IMR-90 (cell line): ENCODE data around the gene APC2. TPM values are rescaled to one million over a fixed set of nuclear protein-coding genes. Genes with fewer than 3 reads are reported as not detected.

ENCODE experiments used
- ATAC-seq: fragments of 200-7000 bp; cut with Tn5 transposase; 2 replicates; pipeline ENCODE4 v1.9.1; 2020; ENCODE audit warnings: low read depth, mild to moderate bottlenecking, moderate library complexity
- BruUV-seq: library from RNA; stranded (reverse); fragments of 400-500 nt; replicated peaks from 2 replicates; lab custom pipeline; 2021; lab: Mats Ljungman, UMichigan
- CTCF ChIA-PET: fragments of 300-600 bp; formaldehyde crosslinking; extraction: SDS; loops from one replicate; lab custom pipeline; 2021; ENCODE audit warnings: antibody characterized with exemption; lab: Yijun Ruan, JAX
- POLR2A ChIA-PET: fragments of 300-600 bp; sonication (Branson Sonifier 250); formaldehyde crosslinking; loops from one replicate; lab custom pipeline; 2022; ENCODE audit warnings: antibody characterized with exemption; ENCODE audit not compliant: unreplicated experiment; lab: Charles Lee
- DNase-seq: peaks from one replicate; pipeline ENCODE4 v3.0.0; 2013
- H2AFZ ChIP-seq: replicated peaks from 2 replicates; pipeline ENCODE3; 2013; ENCODE audit warnings: low read length, mild to moderate bottlenecking; ENCODE audit not compliant: poor library complexity
- H2AK5ac ChIP-seq: 2 replicates; pipeline ENCODE4 v1.6.1; 2013; ENCODE audit warnings: low read depth, low read length, inconsistent platforms
- H2AK9ac ChIP-seq: replicated peaks from 2 replicates; pipeline ENCODE3; 2013; ENCODE audit warnings: mild to moderate bottlenecking, low read depth, low read length, moderate library complexity; ENCODE audit not compliant: poor library complexity
- H2BK120ac ChIP-seq: 2 replicates; pipeline ENCODE4 v1.6.1; 2013; ENCODE audit warnings: low read depth, low read length, inconsistent platforms
- H2BK15ac ChIP-seq: 3 replicates; pipeline ENCODE4 v1.6.1; 2013; ENCODE audit warnings: low read depth, low read length, inconsistent platforms
- H2BK20ac ChIP-seq: 2 replicates; pipeline ENCODE4 v1.6.1; 2013; ENCODE audit warnings: low read depth, mild to moderate bottlenecking, inconsistent platforms, low read length, moderate library complexity
- H2BK5ac ChIP-seq: 2 replicates; pipeline ENCODE4 v1.6.1; 2013; ENCODE audit warnings: mild to moderate bottlenecking, low read depth, low read length, inconsistent platforms; ENCODE audit not compliant: poor library complexity, severe bottlenecking
- H3K14ac ChIP-seq: replicated peaks from 2 replicates; pipeline ENCODE4 v1.6.1; 2013; ENCODE audit warnings: low read depth, low read length, inconsistent platforms
- H3K18ac ChIP-seq: 2 replicates; pipeline ENCODE4 v1.6.1; 2013; ENCODE audit warnings: low read depth, low read length, control low read depth
- H3K23ac ChIP-seq: 2 replicates; pipeline ENCODE4 v1.6.1; 2013; ENCODE audit warnings: low read depth, low read length, inconsistent platforms
- H3K27ac ChIP-seq: 2 replicates; pipeline ENCODE4 v1.5.1; 2013; ENCODE audit warnings: mild to moderate bottlenecking, control low read depth, low read length; ENCODE audit not compliant: insufficient read depth
- H3K27me3 ChIP-seq: 2 replicates; pipeline ENCODE4 v1.6.1; 2013; ENCODE audit warnings: low read length; ENCODE audit not compliant: control insufficient read depth, insufficient read depth
- H3K36me3 ChIP-seq: 2 replicates; pipeline ENCODE4 v1.6.1; 2013; ENCODE audit warnings: low read length, mixed read lengths; ENCODE audit not compliant: control insufficient read depth, insufficient read depth
- H3K4ac ChIP-seq: 2 replicates; pipeline ENCODE4 v1.6.1; 2013; ENCODE audit warnings: low read depth, low read length, inconsistent platforms
- H3K4me1 ChIP-seq: 2 replicates; pipeline ENCODE4 v1.6.1; 2013; ENCODE audit warnings: low read length, mixed read lengths; ENCODE audit not compliant: control insufficient read depth, insufficient read depth
- H3K4me2 ChIP-seq: 2 replicates; pipeline ENCODE4 v1.6.1; 2013; ENCODE audit warnings: low read depth, mild to moderate bottlenecking, control low read depth, low read length, moderate library complexity
- H3K4me3 ChIP-seq: 2 replicates; pipeline ENCODE4 v1.5.1; 2013; ENCODE audit warnings: low read depth, mild to moderate bottlenecking, control low read depth, low read length, moderate library complexity; ENCODE audit not compliant: insufficient read depth
- H3K56ac ChIP-seq: 2 replicates; pipeline ENCODE4 v1.6.1; 2013; ENCODE audit warnings: low read length, inconsistent platforms; ENCODE audit not compliant: insufficient read depth; ENCODE audit errors: extremely low read depth
- H3K79me1 ChIP-seq, 2 experiments: 2 replicates each; pipeline ENCODE4 v1.6.1; 2013; ENCODE audit warnings: low read length in 2 of 2, inconsistent platforms in 1 of 2, low read depth in 1 of 2
- H3K9ac ChIP-seq: 2 replicates; pipeline ENCODE4 v1.6.1; 2013; ENCODE audit warnings: low read depth, low read length, control low read depth
- H3K9me1 ChIP-seq: 2 replicates; pipeline ENCODE4 v1.6.1; 2013; ENCODE audit warnings: low read length, inconsistent platforms; ENCODE audit not compliant: insufficient read depth
- H3K9me3 ChIP-seq: 2 replicates; pipeline ENCODE4 v1.6.1; 2013; ENCODE audit warnings: low read length; ENCODE audit not compliant: control insufficient read depth, insufficient read depth
- H4K20me1 ChIP-seq: 2 replicates; pipeline ENCODE4 v1.6.1; 2013; ENCODE audit warnings: low read length, inconsistent platforms; ENCODE audit not compliant: insufficient read depth
- H4K5ac ChIP-seq: 2 replicates; pipeline ENCODE4 v1.6.1; 2013; ENCODE audit warnings: mild to moderate bottlenecking, low read depth, low read length, control low read depth
- H4K8ac ChIP-seq, 2 experiments: 2 replicates each; pipeline ENCODE4 v1.6.1; 2013; ENCODE audit warnings: low read depth in 2 of 2, low read length in 2 of 2, control low read depth in 1 of 2, inconsistent platforms in 1 of 2
- H4K91ac ChIP-seq: 2 replicates; pipeline ENCODE4 v1.6.1; 2013; ENCODE audit warnings: low read depth, low read length, inconsistent platforms; ENCODE audit not compliant: insufficient read depth
- BHLHE40 ChIP-seq: fragments of 150-350 bp; IDR thresholded peaks from 2 replicates; pipeline ENCODE4 v1.6.1; 2016; ENCODE audit warnings: mild to moderate bottlenecking, low read depth, low read length
- CEBPB ChIP-seq: IDR thresholded peaks from 2 replicates; pipeline ENCODE4 v1.6.1; 2012; ENCODE audit warnings: low read depth, low read length, improper control_type of control experiment
- CHD1 ChIP-seq: IDR thresholded peaks from 2 replicates; pipeline ENCODE4 v1.6.1; 2012; ENCODE audit warnings: low read depth, low read length, improper control_type of control experiment
- FOS ChIP-seq: fragments of 150-350 bp; IDR thresholded peaks from 2 replicates; pipeline ENCODE4 v1.6.1; 2016; ENCODE audit warnings: low read depth, low read length
- MAFK ChIP-seq: IDR thresholded peaks from 2 replicates; pipeline ENCODE4 v1.6.1; 2012; ENCODE audit warnings: low read depth, low read length, improper control_type of control experiment
- MAZ ChIP-seq: IDR thresholded peaks from 2 replicates; pipeline ENCODE4 v1.6.1; 2012; ENCODE audit warnings: low read depth, mild to moderate bottlenecking, low read length, improper control_type of control experiment, moderate library complexity, borderline replicate concordance
- MXI1 ChIP-seq: IDR thresholded peaks from 2 replicates; pipeline ENCODE4 v1.6.1; 2012; ENCODE audit warnings: low read depth, mild to moderate bottlenecking, low read length, moderate library complexity, borderline replicate concordance
- NFE2L2 ChIP-seq: fragments of 150-350 bp; IDR thresholded peaks from 2 replicates; pipeline ENCODE4 v1.6.1; 2016; ENCODE audit warnings: low read depth, mild to moderate bottlenecking, low read length
- POLR2A ChIP-seq: IDR thresholded peaks from 2 replicates; pipeline ENCODE4 v1.6.1; 2012; ENCODE audit warnings: mild to moderate bottlenecking, low read depth, low read length
- RCOR1 ChIP-seq: IDR thresholded peaks from 2 replicates; pipeline ENCODE4 v1.6.1; 2012; ENCODE audit warnings: mild to moderate bottlenecking, low read length, improper control_type of control experiment; ENCODE audit not compliant: insufficient replicate concordance
- RFX5 ChIP-seq: IDR thresholded peaks from 2 replicates; pipeline ENCODE4 v1.8.0; 2012; ENCODE audit warnings: low read depth, mild to moderate bottlenecking, low read length, moderate library complexity
- SMC3 ChIP-seq: fragments of 150-350 bp; IDR thresholded peaks from 2 replicates; pipeline ENCODE4 v1.6.1; 2016; ENCODE audit warnings: low read depth, mild to moderate bottlenecking, antibody characterized with exemption, low read length, moderate library complexity
- WGBS, 2 experiments: methylation state at CpG; one replicate each; pipeline versions ENCODE4 v1.1.5 to v1.1.7; 2013; ENCODE audit warnings: missing lambda C conversion rate in 2 of 2; ENCODE audit not compliant: insufficient read length in 1 of 2; ENCODE audit errors: extremely low coverage in 2 of 2; 5-methylcytosine and 5-hydroxymethylcytosine counted together
- dilution Hi-C: fragments of 300-500 bp; cut with HindIII; formaldehyde crosslinking; loops from one replicate; pipeline ENCODE4 v1.14.3; 2018; ENCODE audit warnings: low sequenced_read_pairs; ENCODE audit not compliant: unreplicated experiment
- in situ Hi-C: fragments of 300-500 bp; cut with MboI; formaldehyde crosslinking; loops from 3 replicates; pipeline ENCODE4 v1.14.3; 2019; ENCODE audit warnings: low sequenced_read_pairs, inconsistent platforms, mixed read lengths
- intact Hi-C: fragments of 100-400 bp; cut with micrococcal nuclease; formaldehyde crosslinking; loops from 2 replicates; pipeline ENCODE4 v1.10.0; 2022
- polyA plus RNA-seq, 3 experiments: library from polyadenylated mRNA; depleted of rRNA; stranded (reverse); fragments of >200 nt; gene quantifications; 2 replicates each; pipeline ENCODE4 v1.2.3, GENCODE V29; 2012; ENCODE audit warnings: low replicate concordance in 1 of 3
- total RNA-seq: library from RNA; depleted of rRNA; stranded (reverse); fragments of >200 nt; gene quantifications from 2 replicates; pipeline ENCODE4 v1.2.3, GENCODE V29; 2012
- TF ChIP-seq, protein P1 (sequence below): fragments of 150-350 bp; IDR thresholded peaks from 2 replicates; pipeline ENCODE4 v1.6.1; 2016; ENCODE audit warnings: low read depth, mild to moderate bottlenecking, low read length, moderate library complexity, borderline replicate concordance
- TF ChIP-seq, protein P2 (sequence below): fragments of 150-350 bp; IDR thresholded peaks from 2 replicates; pipeline ENCODE4 v1.6.1; 2017; ENCODE audit warnings: mild to moderate bottlenecking, antibody characterized with exemption, low read length, low read depth
- TF ChIP-seq, protein P3 (sequence below): conservative IDR thresholded peaks from 2 replicates; pipeline ENCODE4 v1.5.1; 2012; ENCODE audit warnings: mild to moderate bottlenecking, low read depth, low read length, improper control_type of control experiment

APC2 gene
- total and polyA plus RNA-seq, 2 of the 4 experiments (the other 2 are of a cell fraction): 0.36 to 0.41 TPM

DNA sequence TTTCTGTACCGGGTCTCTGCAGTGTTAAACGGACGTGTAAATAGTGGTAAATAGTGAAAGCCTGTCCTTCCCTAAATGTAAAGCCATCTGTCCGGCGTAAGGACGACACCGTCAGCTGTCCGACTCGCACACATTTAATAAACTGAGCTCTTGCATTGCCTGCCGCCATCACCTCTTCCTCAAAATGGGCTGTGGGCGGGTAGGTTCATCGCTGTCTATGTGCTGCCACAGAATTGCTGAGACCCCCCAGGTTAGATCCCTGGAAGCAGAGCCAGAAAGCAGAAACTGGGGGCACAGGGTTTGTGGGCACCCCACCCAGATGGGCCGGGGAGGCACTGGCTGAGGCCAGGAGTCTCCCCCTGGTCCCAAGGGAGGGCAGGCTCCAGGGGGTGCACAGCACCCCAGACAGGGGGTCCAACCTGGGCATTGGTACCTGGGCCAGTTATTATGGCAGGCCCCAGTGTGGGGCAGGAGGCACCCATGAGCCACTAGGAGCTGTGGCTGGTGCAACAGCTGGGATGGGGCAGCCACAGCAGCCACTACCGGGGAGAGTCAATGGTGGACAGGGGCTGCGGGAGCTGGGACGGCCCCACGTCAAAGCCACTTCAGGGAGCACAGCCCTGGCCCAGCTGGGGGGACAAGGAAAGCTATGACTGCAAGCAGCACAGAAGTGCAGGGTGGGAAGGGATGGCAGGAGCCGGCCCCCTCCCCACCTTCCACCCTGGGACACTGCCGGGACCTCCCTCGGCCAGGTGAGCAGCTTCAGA, 23.3 kb downstream of the APC2 start:
- no peak overlapping the region for H3K14ac ChIP-seq
- no peak overlapping the region for H3K4me3 ChIP-seq
- POLR2A ChIA-PET: interaction anchor here (0.6 kb wide), 1 partner anchor 117 kb away, joined by 3 read pairs; no protein-coding TSS in a partner anchor
- no peak for ATAC-seq
- peaks cover 7 to 51% of the 10 kb centered on the region in 2 experiments for H3K79me1 ChIP-seq
- H2AK5ac ChIP-seq: no peak overlapping the region
- no peak overlapping the region for H2BK5ac ChIP-seq
- H3K36me3 ChIP-seq: peaks cover 9% of the 10 kb centered on the region
- H3K9ac ChIP-seq: no peak overlapping the region
- dilution Hi-C loops: no loop called here
- no peak overlapping the region for H3K23ac ChIP-seq
- no peaks in the 10 kb centered on the region; the same call in 1 of the 2 replicates for H3K9me3 ChIP-seq
- H3K4me2 ChIP-seq: no peak overlapping the region
- in situ Hi-C loops: no loop called here
- no peak for DNase-seq
- intact Hi-C loops: no loop called here
- no peak overlapping the region for H2AFZ ChIP-seq
- no peak overlapping the region for H3K56ac ChIP-seq
- H2AK9ac ChIP-seq: no peak overlapping the region
- BruUV-seq: no TSS peak
- no peak overlapping the region for H4K91ac ChIP-seq
- H3K27me3 ChIP-seq: peaks cover 42% of the 10 kb centered on the region
- H3K9me1 ChIP-seq: 0 out of 2 replicates have a peak, but pooled peaks cover 3% of the 10 kb centered on the region
- no peak overlapping the region for H2BK120ac ChIP-seq
- H4K5ac ChIP-seq: no peak overlapping the region
- H4K20me1 ChIP-seq: peaks cover 71% of the 10 kb centered on the region
- H3K4me1 ChIP-seq: peaks cover 20% of the 10 kb centered on the region
- no peak overlapping the region for H3K27ac ChIP-seq
- H4K8ac ChIP-seq: no peak overlapping the region
- H2BK20ac ChIP-seq: no peak overlapping the region
- no peak overlapping the region for H3K4ac ChIP-seq
- no peak overlapping the region for H3K18ac ChIP-seq
- WGBS, 2 experiments: 81% methylated on average over 7 of the region's 20 CpGs; no CpG with 5 or more reads in 1 of the 2 experiments
- CTCF ChIA-PET: interaction anchor here (0.6 kb wide), 1 partner anchor 19 kb away, joined by 4 read pairs; no protein-coding TSS in a partner anchor
- H2BK15ac ChIP-seq: no peak overlapping the region
- TF ChIP-seq MAFK (no peak), FOS (no peak), SMC3 (no peak), RFX5 (no peak), CEBPB (no peak), NFE2L2 (no peak), RCOR1 (no peak), CHD1 (no peak), POLR2A (no peak), BHLHE40 (no peak), MXI1 (no peak), MAZ (no peak)
- TF ChIP-seq, protein P1, sequence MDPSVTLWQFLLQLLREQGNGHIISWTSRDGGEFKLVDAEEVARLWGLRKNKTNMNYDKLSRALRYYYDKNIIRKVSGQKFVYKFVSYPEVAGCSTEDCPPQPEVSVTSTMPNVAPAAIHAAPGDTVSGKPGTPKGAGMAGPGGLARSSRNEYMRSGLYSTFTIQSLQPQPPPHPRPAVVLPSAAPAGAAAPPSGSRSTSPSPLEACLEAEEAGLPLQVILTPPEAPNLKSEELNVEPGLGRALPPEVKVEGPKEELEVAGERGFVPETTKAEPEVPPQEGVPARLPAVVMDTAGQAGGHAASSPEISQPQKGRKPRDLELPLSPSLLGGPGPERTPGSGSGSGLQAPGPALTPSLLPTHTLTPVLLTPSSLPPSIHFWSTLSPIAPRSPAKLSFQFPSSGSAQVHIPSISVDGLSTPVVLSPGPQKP: no peak
- TF ChIP-seq, protein P2, sequence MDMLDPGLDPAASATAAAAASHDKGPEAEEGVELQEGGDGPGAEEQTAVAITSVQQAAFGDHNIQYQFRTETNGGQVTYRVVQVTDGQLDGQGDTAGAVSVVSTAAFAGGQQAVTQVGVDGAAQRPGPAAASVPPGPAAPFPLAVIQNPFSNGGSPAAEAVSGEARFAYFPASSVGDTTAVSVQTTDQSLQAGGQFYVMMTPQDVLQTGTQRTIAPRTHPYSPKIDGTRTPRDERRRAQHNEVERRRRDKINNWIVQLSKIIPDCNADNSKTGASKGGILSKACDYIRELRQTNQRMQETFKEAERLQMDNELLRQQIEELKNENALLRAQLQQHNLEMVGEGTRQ: no peak
- TF ChIP-seq, protein P3, sequence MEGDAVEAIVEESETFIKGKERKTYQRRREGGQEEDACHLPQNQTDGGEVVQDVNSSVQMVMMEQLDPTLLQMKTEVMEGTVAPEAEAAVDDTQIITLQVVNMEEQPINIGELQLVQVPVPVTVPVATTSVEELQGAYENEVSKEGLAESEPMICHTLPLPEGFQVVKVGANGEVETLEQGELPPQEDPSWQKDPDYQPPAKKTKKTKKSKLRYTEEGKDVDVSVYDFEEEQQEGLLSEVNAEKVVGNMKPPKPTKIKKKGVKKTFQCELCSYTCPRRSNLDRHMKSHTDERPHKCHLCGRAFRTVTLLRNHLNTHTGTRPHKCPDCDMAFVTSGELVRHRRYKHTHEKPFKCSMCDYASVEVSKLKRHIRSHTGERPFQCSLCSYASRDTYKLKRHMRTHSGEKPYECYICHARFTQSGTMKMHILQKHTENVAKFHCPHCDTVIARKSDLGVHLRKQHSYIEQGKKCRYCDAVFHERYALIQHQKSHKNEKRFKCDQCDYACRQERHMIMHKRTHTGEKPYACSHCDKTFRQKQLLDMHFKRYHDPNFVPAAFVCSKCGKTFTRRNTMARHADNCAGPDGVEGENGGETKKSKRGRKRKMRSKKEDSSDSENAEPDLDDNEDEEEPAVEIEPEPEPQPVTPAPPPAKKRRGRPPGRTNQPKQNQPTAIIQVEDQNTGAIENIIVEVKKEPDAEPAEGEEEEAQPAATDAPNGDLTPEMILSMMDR: no peak
